IMR-90 (cell line): ENCODE data around the gene PGF. TPM values are rescaled to one million over a fixed set of nuclear protein-coding genes. Genes with fewer than 3 reads are reported as not detected.

ENCODE experiments used
- ATAC-seq: fragments of 200-7000 bp; cut with Tn5 transposase; 2 replicates; pipeline ENCODE4 v1.9.1; 2020; ENCODE audit warnings: low read depth, mild to moderate bottlenecking, moderate library complexity
- BruUV-seq: library from RNA; stranded (reverse); fragments of 400-500 nt; replicated peaks from 2 replicates; lab custom pipeline; 2021; lab: Mats Ljungman, UMichigan
- CTCF ChIA-PET: fragments of 300-600 bp; formaldehyde crosslinking; extraction: SDS; loops from one replicate; lab custom pipeline; 2021; ENCODE audit warnings: antibody characterized with exemption; lab: Yijun Ruan, JAX
- POLR2A ChIA-PET: fragments of 300-600 bp; sonication (Branson Sonifier 250); formaldehyde crosslinking; loops from one replicate; lab custom pipeline; 2022; ENCODE audit warnings: antibody characterized with exemption; ENCODE audit not compliant: unreplicated experiment; lab: Charles Lee
- DNase-seq: peaks from one replicate; pipeline ENCODE4 v3.0.0; 2013
- H2AFZ ChIP-seq: replicated peaks from 2 replicates; pipeline ENCODE3; 2013; ENCODE audit warnings: low read length, mild to moderate bottlenecking; ENCODE audit not compliant: poor library complexity
- H2AK5ac ChIP-seq: 2 replicates; pipeline ENCODE4 v1.6.1; 2013; ENCODE audit warnings: low read depth, low read length, inconsistent platforms
- H2AK9ac ChIP-seq: replicated peaks from 2 replicates; pipeline ENCODE3; 2013; ENCODE audit warnings: mild to moderate bottlenecking, low read depth, low read length, moderate library complexity; ENCODE audit not compliant: poor library complexity
- H2BK120ac ChIP-seq: 2 replicates; pipeline ENCODE4 v1.6.1; 2013; ENCODE audit warnings: low read depth, low read length, inconsistent platforms
- H2BK15ac ChIP-seq: 3 replicates; pipeline ENCODE4 v1.6.1; 2013; ENCODE audit warnings: low read depth, low read length, inconsistent platforms
- H2BK20ac ChIP-seq: 2 replicates; pipeline ENCODE4 v1.6.1; 2013; ENCODE audit warnings: low read depth, mild to moderate bottlenecking, inconsistent platforms, low read length, moderate library complexity
- H2BK5ac ChIP-seq: 2 replicates; pipeline ENCODE4 v1.6.1; 2013; ENCODE audit warnings: mild to moderate bottlenecking, low read depth, low read length, inconsistent platforms; ENCODE audit not compliant: poor library complexity, severe bottlenecking
- H3K14ac ChIP-seq: replicated peaks from 2 replicates; pipeline ENCODE4 v1.6.1; 2013; ENCODE audit warnings: low read depth, low read length, inconsistent platforms
- H3K18ac ChIP-seq: 2 replicates; pipeline ENCODE4 v1.6.1; 2013; ENCODE audit warnings: low read depth, low read length, control low read depth
- H3K23ac ChIP-seq: 2 replicates; pipeline ENCODE4 v1.6.1; 2013; ENCODE audit warnings: low read depth, low read length, inconsistent platforms
- H3K27ac ChIP-seq: 2 replicates; pipeline ENCODE4 v1.5.1; 2013; ENCODE audit warnings: mild to moderate bottlenecking, control low read depth, low read length; ENCODE audit not compliant: insufficient read depth
- H3K27me3 ChIP-seq: 2 replicates; pipeline ENCODE4 v1.6.1; 2013; ENCODE audit warnings: low read length; ENCODE audit not compliant: control insufficient read depth, insufficient read depth
- H3K36me3 ChIP-seq: 2 replicates; pipeline ENCODE4 v1.6.1; 2013; ENCODE audit warnings: low read length, mixed read lengths; ENCODE audit not compliant: control insufficient read depth, insufficient read depth
- H3K4ac ChIP-seq: 2 replicates; pipeline ENCODE4 v1.6.1; 2013; ENCODE audit warnings: low read depth, low read length, inconsistent platforms
- H3K4me1 ChIP-seq: 2 replicates; pipeline ENCODE4 v1.6.1; 2013; ENCODE audit warnings: low read length, mixed read lengths; ENCODE audit not compliant: control insufficient read depth, insufficient read depth
- H3K4me2 ChIP-seq: 2 replicates; pipeline ENCODE4 v1.6.1; 2013; ENCODE audit warnings: low read depth, mild to moderate bottlenecking, control low read depth, low read length, moderate library complexity
- H3K4me3 ChIP-seq: 2 replicates; pipeline ENCODE4 v1.5.1; 2013; ENCODE audit warnings: low read depth, mild to moderate bottlenecking, control low read depth, low read length, moderate library complexity; ENCODE audit not compliant: insufficient read depth
- H3K56ac ChIP-seq: 2 replicates; pipeline ENCODE4 v1.6.1; 2013; ENCODE audit warnings: low read length, inconsistent platforms; ENCODE audit not compliant: insufficient read depth; ENCODE audit errors: extremely low read depth
- H3K79me1 ChIP-seq, 2 experiments: 2 replicates each; pipeline ENCODE4 v1.6.1; 2013; ENCODE audit warnings: low read length in 2 of 2, inconsistent platforms in 1 of 2, low read depth in 1 of 2
- H3K9ac ChIP-seq: 2 replicates; pipeline ENCODE4 v1.6.1; 2013; ENCODE audit warnings: low read depth, low read length, control low read depth
- H3K9me1 ChIP-seq: 2 replicates; pipeline ENCODE4 v1.6.1; 2013; ENCODE audit warnings: low read length, inconsistent platforms; ENCODE audit not compliant: insufficient read depth
- H3K9me3 ChIP-seq: 2 replicates; pipeline ENCODE4 v1.6.1; 2013; ENCODE audit warnings: low read length; ENCODE audit not compliant: control insufficient read depth, insufficient read depth
- H4K20me1 ChIP-seq: 2 replicates; pipeline ENCODE4 v1.6.1; 2013; ENCODE audit warnings: low read length, inconsistent platforms; ENCODE audit not compliant: insufficient read depth
- H4K5ac ChIP-seq: 2 replicates; pipeline ENCODE4 v1.6.1; 2013; ENCODE audit warnings: mild to moderate bottlenecking, low read depth, low read length, control low read depth
- H4K8ac ChIP-seq, 2 experiments: 2 replicates each; pipeline ENCODE4 v1.6.1; 2013; ENCODE audit warnings: low read depth in 2 of 2, low read length in 2 of 2, control low read depth in 1 of 2, inconsistent platforms in 1 of 2
- H4K91ac ChIP-seq: 2 replicates; pipeline ENCODE4 v1.6.1; 2013; ENCODE audit warnings: low read depth, low read length, inconsistent platforms; ENCODE audit not compliant: insufficient read depth
- CHD1 ChIP-seq: IDR thresholded peaks from 2 replicates; pipeline ENCODE4 v1.6.1; 2012; ENCODE audit warnings: low read depth, low read length, improper control_type of control experiment
- NFE2L2 ChIP-seq: fragments of 150-350 bp; IDR thresholded peaks from 2 replicates; pipeline ENCODE4 v1.6.1; 2016; ENCODE audit warnings: low read depth, mild to moderate bottlenecking, low read length
- POLR2A ChIP-seq: IDR thresholded peaks from 2 replicates; pipeline ENCODE4 v1.6.1; 2012; ENCODE audit warnings: mild to moderate bottlenecking, low read depth, low read length
- RFX5 ChIP-seq: IDR thresholded peaks from 2 replicates; pipeline ENCODE4 v1.8.0; 2012; ENCODE audit warnings: low read depth, mild to moderate bottlenecking, low read length, moderate library complexity
- WGBS, 2 experiments: methylation state at CpG; one replicate each; pipeline versions ENCODE4 v1.1.5 to v1.1.7; 2013; ENCODE audit warnings: missing lambda C conversion rate in 2 of 2; ENCODE audit not compliant: insufficient read length in 1 of 2; ENCODE audit errors: extremely low coverage in 2 of 2; 5-methylcytosine and 5-hydroxymethylcytosine counted together
- dilution Hi-C: fragments of 300-500 bp; cut with HindIII; formaldehyde crosslinking; loops from one replicate; pipeline ENCODE4 v1.14.3; 2018; ENCODE audit warnings: low sequenced_read_pairs; ENCODE audit not compliant: unreplicated experiment
- in situ Hi-C: fragments of 300-500 bp; cut with MboI; formaldehyde crosslinking; loops from 3 replicates; pipeline ENCODE4 v1.14.3; 2019; ENCODE audit warnings: low sequenced_read_pairs, inconsistent platforms, mixed read lengths
- intact Hi-C: fragments of 100-400 bp; cut with micrococcal nuclease; formaldehyde crosslinking; loops from 2 replicates; pipeline ENCODE4 v1.10.0; 2022
- polyA plus RNA-seq, 3 experiments: library from polyadenylated mRNA; depleted of rRNA; stranded (reverse); fragments of >200 nt; gene quantifications; 2 replicates each; pipeline ENCODE4 v1.2.3, GENCODE V29; 2012; ENCODE audit warnings: low replicate concordance in 1 of 3
- total RNA-seq: library from RNA; depleted of rRNA; stranded (reverse); fragments of >200 nt; gene quantifications from 2 replicates; pipeline ENCODE4 v1.2.3, GENCODE V29; 2012
- TF ChIP-seq, protein P1 (sequence below): fragments of 150-350 bp; IDR thresholded peaks from 2 replicates; pipeline ENCODE4 v1.6.1; 2016; ENCODE audit warnings: low read depth, mild to moderate bottlenecking, low read length, moderate library complexity, borderline replicate concordance
- TF ChIP-seq, protein P2 (sequence below): fragments of 150-350 bp; IDR thresholded peaks from 2 replicates; pipeline ENCODE4 v1.6.1; 2017; ENCODE audit warnings: mild to moderate bottlenecking, antibody characterized with exemption, low read length, low read depth

PGF gene
- total and polyA plus RNA-seq, 2 of the 4 experiments (the other 2 are of a cell fraction), result 0.36 to 0.39 TPM

DNA sequence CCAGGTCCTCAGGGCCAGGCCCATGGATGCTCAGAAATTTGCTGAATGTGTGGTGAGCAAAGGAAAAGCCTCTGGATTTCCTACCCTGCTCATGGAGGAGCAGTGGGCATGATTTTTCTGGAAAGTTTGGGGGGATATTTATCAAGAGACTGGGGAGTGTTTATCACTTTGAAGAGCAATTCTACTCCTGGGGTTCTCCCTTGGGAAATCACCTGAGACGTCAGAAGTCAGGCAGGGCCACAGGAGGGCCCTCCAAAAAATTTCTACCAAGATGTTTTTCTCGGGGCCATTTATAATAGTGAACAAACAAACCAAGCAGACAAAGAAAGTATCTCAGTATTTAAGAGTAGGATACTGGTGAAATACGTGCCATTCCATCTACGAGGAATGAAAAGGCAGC lies 27.3 kb upstream of the PGF start:
- no TSS peak for BruUV-seq
- ATAC-seq, result no peak
- Histone ChIP-seq H3K4me3 (no peak overlapping the region), H2BK20ac (no peak overlapping the region), H4K8ac (no peak overlapping the region), H3K9me3 (no peaks in the 10 kb centered on the region), H3K56ac (no peak overlapping the region), H3K9me1 (peaks cover 6% of the 10 kb centered on the region; the same call in 1 of the 2 replicates), H3K4ac (no peak overlapping the region), H2BK120ac (no peak overlapping the region), H2AK5ac (no peak overlapping the region), H3K14ac (no peak overlapping the region), H2AK9ac (no peak overlapping the region), H3K36me3 (no peaks in the 10 kb centered on the region), H3K27me3 (no peaks in the 10 kb centered on the region), H4K20me1 (no peaks in the 10 kb centered on the region), H4K91ac (no peak overlapping the region), H3K18ac (no peak overlapping the region), H3K9ac (no peak overlapping the region), H3K27ac (no peak overlapping the region), H2BK15ac (no peak overlapping the region), H3K4me2 (no peak overlapping the region), H3K23ac (no peak overlapping the region), H2BK5ac (no peak overlapping the region), H4K5ac (no peak overlapping the region), H2AFZ (no peak overlapping the region), H3K4me1 (peaks cover 15% of the 10 kb centered on the region), H3K79me1 (no peaks in the 10 kb centered on the region)
- TF ChIP-seq NFE2L2 (no peak), RFX5 (no peak), POLR2A (no peak), CHD1 (no peak)
- TF ChIP-seq, protein P1, sequence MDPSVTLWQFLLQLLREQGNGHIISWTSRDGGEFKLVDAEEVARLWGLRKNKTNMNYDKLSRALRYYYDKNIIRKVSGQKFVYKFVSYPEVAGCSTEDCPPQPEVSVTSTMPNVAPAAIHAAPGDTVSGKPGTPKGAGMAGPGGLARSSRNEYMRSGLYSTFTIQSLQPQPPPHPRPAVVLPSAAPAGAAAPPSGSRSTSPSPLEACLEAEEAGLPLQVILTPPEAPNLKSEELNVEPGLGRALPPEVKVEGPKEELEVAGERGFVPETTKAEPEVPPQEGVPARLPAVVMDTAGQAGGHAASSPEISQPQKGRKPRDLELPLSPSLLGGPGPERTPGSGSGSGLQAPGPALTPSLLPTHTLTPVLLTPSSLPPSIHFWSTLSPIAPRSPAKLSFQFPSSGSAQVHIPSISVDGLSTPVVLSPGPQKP, result no peak
- TF ChIP-seq, protein P2, sequence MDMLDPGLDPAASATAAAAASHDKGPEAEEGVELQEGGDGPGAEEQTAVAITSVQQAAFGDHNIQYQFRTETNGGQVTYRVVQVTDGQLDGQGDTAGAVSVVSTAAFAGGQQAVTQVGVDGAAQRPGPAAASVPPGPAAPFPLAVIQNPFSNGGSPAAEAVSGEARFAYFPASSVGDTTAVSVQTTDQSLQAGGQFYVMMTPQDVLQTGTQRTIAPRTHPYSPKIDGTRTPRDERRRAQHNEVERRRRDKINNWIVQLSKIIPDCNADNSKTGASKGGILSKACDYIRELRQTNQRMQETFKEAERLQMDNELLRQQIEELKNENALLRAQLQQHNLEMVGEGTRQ, result no peak
- no peak for DNase-seq
- dilution Hi-C loops, result no loop called here
- in situ Hi-C loops, result no loop called here
- intact Hi-C loops, result no loop called here
- ChIA-PET POLR2A (no interaction called here), CTCF (no interaction called here)
- 100% methylated on average over 1 of the region's 4 CpGs; no CpG with 5 or more reads in 1 of the 2 experiments for WGBS, 2 experiments
